Thyroid gland (tissue), 4 donors: ENCODE measurements around the gene DUOX2.
"Not testable (repeated sequence)": the region's sequence is repeated elsewhere in the genome, so short reads cannot be mapped to it uniquely, and the experiment has no call there.

Experiments
- POLR2A ChIP-seq, 2 donors: fragments of 450-650 bp; IDR thresholded peaks; one replicate each; pipeline ENCODE4 v1.6.1; 2017; ENCODE audit warnings: antibody characterized with exemption in 2 of 2, mild to moderate bottlenecking in 2 of 2, moderate library complexity in 1 of 2
- TF ChIP-seq, protein P1 (sequence below), 6 experiments: fragments of 200-600 bp in 3 of 6; fragments of 450-650 bp in 3 of 6; sonication (generic) in 3 of 6; IDR thresholded peaks; one replicate each; pipeline ENCODE4 v1.5.1; 2016 to 2019; ENCODE audit warnings: antibody characterized with exemption in 6 of 6, mild to moderate bottlenecking in 2 of 6, inconsistent platforms in 1 of 6, moderate library complexity in 1 of 6

DNA sequence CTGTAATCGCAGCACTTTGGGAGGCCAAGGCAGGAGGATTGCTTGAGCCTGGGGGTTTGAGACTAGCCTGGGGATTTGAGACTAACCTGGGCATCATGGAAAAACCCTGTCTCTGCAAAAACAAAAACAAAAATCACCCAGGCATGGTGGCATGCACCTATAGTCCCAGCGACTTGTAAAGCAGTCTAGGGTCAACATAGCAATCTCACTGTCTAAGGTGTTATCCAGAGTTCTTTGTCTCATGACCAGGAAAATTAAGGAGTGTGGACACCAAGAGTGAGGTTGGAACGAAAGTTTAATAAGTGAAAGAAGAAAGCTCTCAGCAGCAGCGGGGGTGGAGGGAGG lies 65.6 kb downstream of the DUOX2 start:
- TF ChIP-seq, protein P1, sequence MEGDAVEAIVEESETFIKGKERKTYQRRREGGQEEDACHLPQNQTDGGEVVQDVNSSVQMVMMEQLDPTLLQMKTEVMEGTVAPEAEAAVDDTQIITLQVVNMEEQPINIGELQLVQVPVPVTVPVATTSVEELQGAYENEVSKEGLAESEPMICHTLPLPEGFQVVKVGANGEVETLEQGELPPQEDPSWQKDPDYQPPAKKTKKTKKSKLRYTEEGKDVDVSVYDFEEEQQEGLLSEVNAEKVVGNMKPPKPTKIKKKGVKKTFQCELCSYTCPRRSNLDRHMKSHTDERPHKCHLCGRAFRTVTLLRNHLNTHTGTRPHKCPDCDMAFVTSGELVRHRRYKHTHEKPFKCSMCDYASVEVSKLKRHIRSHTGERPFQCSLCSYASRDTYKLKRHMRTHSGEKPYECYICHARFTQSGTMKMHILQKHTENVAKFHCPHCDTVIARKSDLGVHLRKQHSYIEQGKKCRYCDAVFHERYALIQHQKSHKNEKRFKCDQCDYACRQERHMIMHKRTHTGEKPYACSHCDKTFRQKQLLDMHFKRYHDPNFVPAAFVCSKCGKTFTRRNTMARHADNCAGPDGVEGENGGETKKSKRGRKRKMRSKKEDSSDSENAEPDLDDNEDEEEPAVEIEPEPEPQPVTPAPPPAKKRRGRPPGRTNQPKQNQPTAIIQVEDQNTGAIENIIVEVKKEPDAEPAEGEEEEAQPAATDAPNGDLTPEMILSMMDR (IDR thresholded peaks at IDR 0.05): not testable (repeated sequence)
- not testable (repeated sequence) for TF ChIP-seq POLR2A (IDR thresholded peaks at IDR 0.05)
